GM18867 (cell line): ENCODE data around the gene TP53BP2.
A peak's percentile ranks its signal among the peaks of the same experiment; 100 is the strongest.
"Not testable (repeated sequence)": the region's sequence is repeated elsewhere in the genome, so short reads cannot be mapped to it uniquely, and the experiment has no call there.

Source experiments
- ATAC-seq: cut with Tn5 transposase; IDR thresholded peaks from one replicate; pipeline ENCODE4 v1.9.1; 2021; ENCODE audit warnings: mild to moderate bottlenecking, moderate library complexity; ENCODE audit not compliant: unreplicated experiment

TP53BP2 gene

GRCh38 chr1:223845810-223846682, at the start of gene TP53BP2:
Gene TP53BP2, minus strand, starts transcription at chr1:223845947. Its CDS starts 267 bp downstream, at chr1:223845680.
- ATAC-seq: peak; percentile 74

GRCh38 chr1:223890494-223890893, 44.7 kb upstream of the TP53BP2 start:
- not testable (repeated sequence) for ATAC-seq

GRCh38 chr1:223889319-223889718, 43.6 kb upstream of the TP53BP2 start:
- ATAC-seq: not testable (repeated sequence)

GRCh38 chr1:223887747-223888418, 42.1 kb upstream of the TP53BP2 start:
- ATAC-seq: peak; percentile 82

GRCh38 chr1:223886516-223886921, 40.8 kb upstream of the TP53BP2 start:
- no peak for ATAC-seq

- no peak for ATAC-seq
Observed at GRCh38 chr1:223885614-223886013, 39.9 kb upstream of the TP53BP2 start.

GRCh38 chr1:223878598-223879325, 33.0 kb upstream of the TP53BP2 start:
- ATAC-seq: no peak

- ATAC-seq: no peak
Observed at GRCh38 chr1:223877804-223878203, 32.1 kb upstream of the TP53BP2 start.

GRCh38 chr1:223876590-223876989, 30.8 kb upstream of the TP53BP2 start:
- ATAC-seq: no peak

GRCh38 chr1:223873044-223873443, 27.3 kb upstream of the TP53BP2 start:
- ATAC-seq: no peak

GRCh38 chr1:223872308-223872901, 26.7 kb upstream of the TP53BP2 start:
- ATAC-seq: no peak

GRCh38 chr1:223870617-223871574, 25.1 kb upstream of the TP53BP2 start:
- ATAC-seq: no peak

GRCh38 chr1:223864599-223865368, 19.0 kb upstream of the TP53BP2 start:
- not testable (repeated sequence) for ATAC-seq

- no peak for ATAC-seq
Observed at GRCh38 chr1:223864084-223864483, 18.3 kb upstream of the TP53BP2 start.

GRCh38 chr1:223861904-223862303, 16.2 kb upstream of the TP53BP2 start:
- no peak for ATAC-seq

GRCh38 chr1:223860051-223860622, 14.4 kb upstream of the TP53BP2 start:
- no peak for ATAC-seq

GRCh38 chr1:223859058-223859457, 13.3 kb upstream of the TP53BP2 start:
- no peak for ATAC-seq

GRCh38 chr1:223856386-223856785, 10.6 kb upstream of the TP53BP2 start:
- ATAC-seq: no peak

GRCh38 chr1:223853748-223854147, 8.0 kb upstream of the TP53BP2 start:
- peak; percentile 60 for ATAC-seq
